Epithelial cell of esophagus (primary cell): ENCODE results near the gene GBF1.
A peak's percentile ranks its signal among the peaks of the same experiment; 100 is the strongest.

Experiments
- DNase-seq: peaks from one replicate; pipeline ENCODE4 v3.0.0; 2010; ENCODE audit warnings: low read depth
- H3K4me3 ChIP-seq: 2 replicates; pipeline ENCODE4 v1.5.1; 2011; ENCODE audit warnings: mild to moderate bottlenecking, low read length, control low read depth
- CTCF ChIP-seq: IDR thresholded peaks from 2 replicates; pipeline ENCODE4 v1.5.1; 2011; ENCODE audit warnings: low read depth, mild to moderate bottlenecking, low read length, control low read depth, inconsistent platforms; ENCODE audit not compliant: insufficient read depth; ENCODE audit errors: missing control alignments

Gene GBF1

GRCh38 chr10:102311025-102311420 lies 65.7 kb downstream of the GBF1 start:
- no peak overlapping the region for H3K4me3 ChIP-seq
- no peak for TF ChIP-seq CTCF
- DNase-seq: peak; percentile 61

- no peak overlapping the region for H3K4me3 ChIP-seq
- DNase-seq: peak; percentile 67
Measured at GRCh38 chr10:102312683-102313082, 67.4 kb downstream of the GBF1 start.

GRCh38 chr10:102313221-102313896 lies 68.0 kb downstream of the GBF1 start:
- no peak for DNase-seq
- no peak for TF ChIP-seq CTCF
- H3K4me3 ChIP-seq: no peak overlapping the region

More at GRCh38 chr10:102312683-102313082, 67.4 kb downstream of the GBF1 start:
- no peak for TF ChIP-seq CTCF

- no peak overlapping the region for H3K4me3 ChIP-seq
- no peak for TF ChIP-seq CTCF
- DNase-seq: no peak
Measured at GRCh38 chr10:102314801-102315200, 69.5 kb downstream of the GBF1 start.

- H3K4me3 ChIP-seq: no peak overlapping the region
- no peak for DNase-seq
- TF ChIP-seq CTCF: no peak
Measured at GRCh38 chr10:102316421-102316820, 71.1 kb downstream of the GBF1 start.

GRCh38 chr10:102322914-102323313 lies 77.6 kb downstream of the GBF1 start:
- no peak for TF ChIP-seq CTCF
- no peak overlapping the region for H3K4me3 ChIP-seq
- no peak for DNase-seq

GRCh38 chr10:102324061-102324460 lies 78.7 kb downstream of the GBF1 start:
- DNase-seq: peak; percentile 79
- TF ChIP-seq CTCF: no peak
- no peak overlapping the region for H3K4me3 ChIP-seq
